ENCODE data around the gene SFMBT1. TPM values are rescaled to one million over a fixed set of nuclear protein-coding genes. Genes with fewer than 3 reads are reported as not detected.

Gene SFMBT1
- total RNA-seq, 4 donors from 2014 or later: 3.3 to 37.9 (median 15.1) TPM

DNA sequence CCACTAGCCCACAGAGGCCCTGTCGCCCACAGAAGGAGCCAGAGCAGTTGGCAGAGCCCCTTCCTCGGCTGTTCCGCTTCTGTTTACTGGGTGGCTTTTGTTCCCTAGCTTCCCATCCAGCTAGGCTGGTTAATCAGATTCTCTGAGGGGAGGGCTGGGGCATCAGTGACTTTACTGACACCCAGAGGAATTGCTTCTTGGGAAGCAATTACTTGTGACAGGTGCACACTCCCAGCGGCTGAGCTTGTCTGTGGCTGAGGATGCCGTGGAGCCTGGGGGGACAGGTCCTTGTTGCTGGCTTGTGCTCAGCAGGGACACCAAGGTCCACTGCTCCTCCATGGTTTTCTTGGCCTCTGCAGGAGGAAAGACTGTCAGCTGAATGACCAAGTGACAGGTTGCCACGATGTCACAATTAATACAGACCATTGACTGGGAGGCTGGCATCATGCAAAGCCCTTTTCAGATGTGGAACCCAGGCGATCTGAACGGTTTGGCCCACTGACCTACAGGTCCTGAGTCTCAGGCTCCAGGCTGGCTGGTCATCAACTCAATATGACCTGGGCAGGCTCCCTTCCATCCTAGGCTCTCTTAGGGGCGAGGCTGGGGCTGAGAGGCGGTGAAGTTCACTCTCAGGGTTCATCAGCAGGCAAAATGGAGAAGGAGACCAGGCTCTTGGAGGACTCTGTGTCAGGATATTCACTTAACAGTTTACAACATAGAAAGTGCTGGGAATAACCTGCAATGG is 31.8 kb upstream of the SFMBT1 start:
- no peaks in the 10 kb centered on the region for H3K27me3 ChIP-seq
- H3K9me3 ChIP-seq: no peaks in the 10 kb centered on the region
- peak in 1 of 2 donors; percentile 11 for DNase-seq
- intact Hi-C loops (cut with DNase I; ENCODE audit: low total_unique reads): no loop called here
- TF ChIP-seq POLR2A (IDR thresholded peaks at IDR 0.05) (no peak), CTCF (IDR thresholded peaks at IDR 0.05) (no peak)
- no peaks in the 10 kb centered on the region for H3K36me3 ChIP-seq
- no peak overlapping the region for H3K4me3 ChIP-seq
- H3K27ac ChIP-seq: no peak overlapping the region
- H3K4me1 ChIP-seq: no peaks in the 10 kb centered on the region

GRCh38 chr3:53075743-53076140 is 29.9 kb upstream of the SFMBT1 start:
- intact Hi-C loops (cut with DNase I; ENCODE audit: low total_unique reads): no loop called here

GRCh38 chr3:53074761-53075742 is 29.2 kb upstream of the SFMBT1 start:
- no peak overlapping the region for H3K4me3 ChIP-seq
- no peaks in the 10 kb centered on the region for H3K9me3 ChIP-seq
- no peaks in the 10 kb centered on the region for H3K27me3 ChIP-seq
- no peak for TF ChIP-seq POLR2A (IDR thresholded peaks at IDR 0.05)
- TF ChIP-seq CTCF (IDR thresholded peaks at IDR 0.05): no peak
- H3K27ac ChIP-seq: no peak overlapping the region
- no peaks in the 10 kb centered on the region for H3K4me1 ChIP-seq
- intact Hi-C loops (cut with DNase I; ENCODE audit: low total_unique reads): no loop called here
- peak in 1 of 2 donors; percentile 8 for DNase-seq
- H3K36me3 ChIP-seq: no peaks in the 10 kb centered on the region

More at GRCh38 chr3:53075743-53076140, 29.9 kb upstream of the SFMBT1 start:
- Histone ChIP-seq H3K27ac (no peak overlapping the region), H3K4me1 (no peaks in the 10 kb centered on the region), H3K27me3 (no peaks in the 10 kb centered on the region), H3K4me3 (no peak overlapping the region), H3K9me3 (no peaks in the 10 kb centered on the region), H3K36me3 (no peaks in the 10 kb centered on the region)
- no peak for DNase-seq
- TF ChIP-seq CTCF (IDR thresholded peaks at IDR 0.05) (no peak), POLR2A (IDR thresholded peaks at IDR 0.05) (no peak)

DNA sequence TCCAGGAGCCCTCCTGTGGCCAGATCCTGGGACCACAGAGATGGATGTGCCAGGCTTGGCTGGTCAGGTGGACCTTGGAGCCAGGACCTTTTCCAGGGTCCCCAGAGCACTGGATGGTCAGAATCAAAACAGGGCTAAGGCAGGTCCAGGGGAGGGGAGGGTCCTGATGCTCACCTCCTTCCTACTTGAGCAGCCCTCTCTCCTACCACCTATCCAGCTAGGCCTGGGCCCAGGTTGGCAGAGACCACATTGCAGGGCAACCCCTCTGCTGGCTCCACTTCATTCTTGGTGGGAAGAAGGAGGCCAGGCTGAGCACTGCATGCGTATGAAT is 28.5 kb upstream of the SFMBT1 start:
- Histone ChIP-seq H3K4me3 (no peak overlapping the region), H3K36me3 (no peaks in the 10 kb centered on the region), H3K27ac (no peak overlapping the region), H3K9me3 (no peaks in the 10 kb centered on the region), H3K27me3 (no peaks in the 10 kb centered on the region), H3K4me1 (no peaks in the 10 kb centered on the region)
- intact Hi-C loops (cut with DNase I; ENCODE audit: low total_unique reads): no loop called here
- DNase-seq: peak in 1 of 2 donors; percentile 11
- TF ChIP-seq POLR2A (IDR thresholded peaks at IDR 0.05): no peak
- TF ChIP-seq CTCF (IDR thresholded peaks at IDR 0.05): no peak
